NB4 (cell line): Measurements from ENCODE around the gene MINDY4B.

Source experiments
- MYC ChIP-seq: IDR thresholded peaks from 2 replicates; pipeline ENCODE4 v1.6.1; 2011; ENCODE audit warnings: low read depth, low read length
- POLR2A ChIP-seq: IDR thresholded peaks from 2 replicates; pipeline ENCODE4 v1.6.1; 2011; ENCODE audit warnings: mild to moderate bottlenecking; ENCODE audit not compliant: insufficient read length; ENCODE audit errors: extremely low read depth
- TF ChIP-seq, protein P1 (sequence below): IDR thresholded peaks from one replicate; pipeline ENCODE4 v1.5.1; 2012; ENCODE audit warnings: low read depth, low read length
- TF ChIP-seq, protein P2 (sequence below): IDR thresholded peaks from 2 replicates; pipeline ENCODE4 v1.6.1; 2011; ENCODE audit warnings: low read depth, low read length

DNA sequence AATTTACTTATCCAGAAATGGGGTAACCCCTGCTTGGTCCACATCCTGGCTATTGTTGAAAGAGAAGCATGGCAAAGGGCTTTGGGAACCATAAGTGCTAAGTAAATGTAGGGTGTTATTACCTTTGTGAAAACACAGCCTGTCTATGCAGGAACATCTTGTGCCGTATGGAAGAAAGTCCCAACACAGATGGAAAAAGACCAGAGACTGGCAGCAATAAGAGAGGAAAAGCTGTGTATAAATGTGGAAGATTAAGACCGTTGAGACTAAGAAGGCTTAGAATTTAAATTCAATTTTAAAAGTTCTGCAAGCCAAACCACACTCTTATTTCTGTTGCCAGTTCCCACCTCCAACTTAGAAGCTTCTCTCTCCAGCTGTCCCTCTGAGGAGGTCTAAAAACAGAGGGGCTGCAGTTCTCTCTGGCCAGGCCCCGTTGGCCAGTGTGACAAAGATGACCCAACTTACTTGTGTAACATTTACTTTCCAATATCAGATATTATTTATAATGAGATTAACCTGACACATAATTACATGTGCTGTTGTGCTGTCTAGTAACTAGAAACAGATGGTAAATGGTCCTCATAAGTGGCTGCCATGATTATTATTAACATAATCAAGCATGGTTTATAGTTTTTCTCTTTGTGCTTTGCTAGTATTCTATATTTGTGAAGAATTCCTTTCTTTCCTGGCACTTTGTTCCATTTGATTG is 7.0 kb downstream of the MINDY4B start:
- TF ChIP-seq, protein P1, sequence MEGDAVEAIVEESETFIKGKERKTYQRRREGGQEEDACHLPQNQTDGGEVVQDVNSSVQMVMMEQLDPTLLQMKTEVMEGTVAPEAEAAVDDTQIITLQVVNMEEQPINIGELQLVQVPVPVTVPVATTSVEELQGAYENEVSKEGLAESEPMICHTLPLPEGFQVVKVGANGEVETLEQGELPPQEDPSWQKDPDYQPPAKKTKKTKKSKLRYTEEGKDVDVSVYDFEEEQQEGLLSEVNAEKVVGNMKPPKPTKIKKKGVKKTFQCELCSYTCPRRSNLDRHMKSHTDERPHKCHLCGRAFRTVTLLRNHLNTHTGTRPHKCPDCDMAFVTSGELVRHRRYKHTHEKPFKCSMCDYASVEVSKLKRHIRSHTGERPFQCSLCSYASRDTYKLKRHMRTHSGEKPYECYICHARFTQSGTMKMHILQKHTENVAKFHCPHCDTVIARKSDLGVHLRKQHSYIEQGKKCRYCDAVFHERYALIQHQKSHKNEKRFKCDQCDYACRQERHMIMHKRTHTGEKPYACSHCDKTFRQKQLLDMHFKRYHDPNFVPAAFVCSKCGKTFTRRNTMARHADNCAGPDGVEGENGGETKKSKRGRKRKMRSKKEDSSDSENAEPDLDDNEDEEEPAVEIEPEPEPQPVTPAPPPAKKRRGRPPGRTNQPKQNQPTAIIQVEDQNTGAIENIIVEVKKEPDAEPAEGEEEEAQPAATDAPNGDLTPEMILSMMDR = no peak
- TF ChIP-seq POLR2A (no peak), MYC (no peak)
- TF ChIP-seq, protein P2, sequence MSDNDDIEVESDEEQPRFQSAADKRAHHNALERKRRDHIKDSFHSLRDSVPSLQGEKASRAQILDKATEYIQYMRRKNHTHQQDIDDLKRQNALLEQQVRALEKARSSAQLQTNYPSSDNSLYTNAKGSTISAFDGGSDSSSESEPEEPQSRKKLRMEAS = no peak
